ENCODE measurements around the gene DNAJA1. TPM values are rescaled to one million over a fixed set of nuclear protein-coding genes. Genes with fewer than 3 reads are reported as not detected.
A peak's percentile ranks its signal among the peaks of the same experiment; 100 is the strongest.

DNAJA1 gene
- total RNA-seq, 1 donor = 28.3 TPM

- peak; percentile 68 to 89 (median 89) for DNase-seq (ENCODE audit: low read depth in 2 of 3, low spot score in 2 of 3)
These were observed 684 bp downstream of the DNAJA1 start for GRCh38 chr9:33025572-33026342.

DNA sequence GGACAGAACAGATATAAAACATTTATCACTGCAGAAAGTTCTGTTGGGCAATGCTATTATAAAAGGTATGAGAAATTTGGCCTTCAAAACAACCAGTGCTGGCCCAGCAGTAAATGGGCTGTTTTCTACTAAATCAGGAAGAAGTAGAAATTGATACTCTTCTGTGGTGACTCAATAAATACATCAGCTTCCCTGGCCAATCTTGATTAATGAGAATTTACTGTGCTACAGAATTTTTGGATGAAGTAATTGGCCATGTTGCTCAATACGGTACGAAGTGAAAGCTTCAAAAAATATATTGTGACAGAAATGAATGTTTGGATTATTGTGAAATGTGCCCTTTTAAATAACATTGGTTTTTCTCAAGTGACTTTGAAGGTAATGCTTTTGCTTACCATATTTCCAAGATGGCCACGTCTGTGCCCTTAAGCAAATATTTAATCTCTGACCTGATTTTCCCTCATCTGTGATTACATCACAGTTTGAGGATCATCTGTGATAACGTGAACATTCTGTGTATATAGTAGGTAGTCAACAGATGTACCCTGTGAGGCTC is 4.2 kb downstream of the DNAJA1 start:
- no peak for DNase-seq (ENCODE audit: low read depth in 2 of 3, low spot score in 2 of 3)

DNA sequence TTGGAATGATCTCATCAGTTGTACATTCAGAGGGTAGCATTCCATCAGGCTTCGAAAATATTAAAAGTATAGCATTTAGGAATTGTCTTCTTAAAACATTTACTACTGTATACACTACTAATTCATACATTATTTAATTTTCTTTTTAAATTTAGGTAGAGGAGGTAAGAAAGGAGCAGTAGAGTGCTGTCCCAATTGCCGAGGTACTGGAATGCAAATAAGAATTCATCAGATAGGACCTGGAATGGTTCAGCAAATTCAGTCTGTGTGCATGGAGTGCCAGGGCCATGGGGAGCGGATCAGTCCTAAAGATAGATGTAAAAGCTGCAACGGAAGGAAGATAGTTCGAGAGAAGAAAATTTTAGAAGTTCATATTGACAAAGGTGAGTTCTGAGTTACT is 5.2 kb downstream of the DNAJA1 start:
- no peak for DNase-seq (ENCODE audit: low read depth in 2 of 3, low spot score in 2 of 3)

- no peak for DNase-seq (ENCODE audit: low read depth in 2 of 3, low spot score in 2 of 3)
These were observed 7.2 kb downstream of the DNAJA1 start for GRCh38 chr9:33032292-33032691.

GRCh38 chr9:33032865-33033264 is 7.8 kb downstream of the DNAJA1 start:
- DNase-seq (ENCODE audit: low read depth in 2 of 3, low spot score in 2 of 3) = no peak

DNA sequence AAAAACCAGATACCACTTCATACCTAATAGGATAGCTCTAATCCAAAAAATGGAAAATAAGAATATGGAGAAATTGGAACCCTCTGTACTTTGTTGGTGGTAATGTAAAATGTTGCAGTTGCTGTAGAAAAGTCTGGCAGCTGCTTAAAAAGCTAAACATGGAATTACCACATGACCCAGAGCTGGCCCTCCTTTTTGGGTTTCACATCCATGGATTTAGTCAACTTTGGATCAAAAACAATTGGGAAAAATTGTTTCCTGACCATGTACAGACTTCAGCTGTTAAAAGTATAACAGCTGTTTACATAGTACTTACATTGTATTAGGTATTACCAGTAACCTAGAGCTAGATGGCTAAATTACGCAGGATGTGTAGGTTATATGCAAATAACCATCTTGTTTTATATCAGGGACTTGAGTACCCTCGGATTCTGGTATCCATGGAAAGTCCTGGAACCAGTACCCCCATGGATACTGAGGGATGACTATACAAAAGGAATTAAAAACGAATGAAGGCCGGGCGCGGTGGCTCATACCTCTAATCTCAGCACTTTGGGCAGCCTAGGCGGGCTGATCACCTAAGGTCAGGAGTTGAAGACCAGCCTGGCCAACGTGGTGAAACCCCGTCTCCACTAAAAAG is 15.8 kb downstream of the DNAJA1 start:
- DNase-seq (ENCODE audit: low read depth in 2 of 3, low spot score in 2 of 3) = no peak

- DNase-seq (ENCODE audit: low read depth in 2 of 3, low spot score in 2 of 3) = no peak
These were observed 16.5 kb downstream of the DNAJA1 start for GRCh38 chr9:33041432-33042188.

GRCh38 chr9:33042473-33042872 is 17.4 kb downstream of the DNAJA1 start:
- DNase-seq (ENCODE audit: low read depth in 2 of 3, low spot score in 2 of 3) = no peak

DNA sequence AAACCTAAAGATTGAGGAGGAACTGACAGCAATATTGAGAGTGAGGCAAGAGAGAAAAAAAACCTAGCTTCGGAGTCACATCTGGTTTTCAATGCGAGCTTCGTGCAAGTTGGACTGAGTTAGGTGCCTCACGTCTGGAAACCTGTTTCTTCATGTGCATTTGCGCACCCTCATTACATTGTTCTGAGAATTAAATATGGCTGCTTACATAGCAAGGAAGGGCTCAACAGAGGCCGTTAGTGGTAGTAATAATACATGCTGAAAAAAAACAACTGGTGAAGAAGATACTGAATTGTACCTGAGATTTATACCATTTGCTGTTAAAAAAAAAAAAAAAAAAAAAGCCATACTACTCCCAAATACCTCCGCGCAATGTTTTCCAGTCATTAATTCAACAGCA is 18.6 kb downstream of the DNAJA1 start:
- DNase-seq (ENCODE audit: low read depth in 2 of 3, low spot score in 2 of 3) = no peak

DNA sequence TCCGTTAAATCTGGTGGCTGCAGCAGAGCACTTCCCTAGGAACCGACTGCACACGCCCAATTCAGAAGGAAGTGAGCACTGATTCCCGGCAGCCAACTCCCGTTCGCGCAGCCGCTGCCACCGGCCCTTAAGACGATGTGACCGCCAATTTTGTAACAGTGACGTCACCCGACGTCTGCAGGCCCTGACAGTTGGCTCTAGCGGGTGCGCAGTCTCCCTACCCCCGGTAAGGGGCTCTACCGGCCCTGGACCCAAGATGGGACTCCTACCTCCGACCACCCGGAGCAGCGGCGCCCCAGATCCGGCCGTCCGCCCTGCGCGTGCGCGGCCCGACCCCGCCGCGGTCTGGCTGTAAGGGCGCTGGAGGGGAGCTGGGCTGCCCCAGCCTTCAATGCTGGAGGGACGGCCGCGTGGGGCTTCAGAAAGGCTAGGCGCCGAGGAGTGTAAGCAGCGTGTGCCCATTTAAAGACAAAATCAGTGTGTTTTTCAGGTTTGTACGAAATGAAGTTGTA is 19.1 kb downstream of the DNAJA1 start:
- DNase-seq (ENCODE audit: low read depth in 2 of 3, low spot score in 2 of 3) = peak; percentile 50 to 95 (median 90)

- no peak for DNase-seq (ENCODE audit: low read depth in 2 of 3, low spot score in 2 of 3)
These were observed 19.7 kb downstream of the DNAJA1 start for GRCh38 chr9:33044677-33045282.

DNA sequence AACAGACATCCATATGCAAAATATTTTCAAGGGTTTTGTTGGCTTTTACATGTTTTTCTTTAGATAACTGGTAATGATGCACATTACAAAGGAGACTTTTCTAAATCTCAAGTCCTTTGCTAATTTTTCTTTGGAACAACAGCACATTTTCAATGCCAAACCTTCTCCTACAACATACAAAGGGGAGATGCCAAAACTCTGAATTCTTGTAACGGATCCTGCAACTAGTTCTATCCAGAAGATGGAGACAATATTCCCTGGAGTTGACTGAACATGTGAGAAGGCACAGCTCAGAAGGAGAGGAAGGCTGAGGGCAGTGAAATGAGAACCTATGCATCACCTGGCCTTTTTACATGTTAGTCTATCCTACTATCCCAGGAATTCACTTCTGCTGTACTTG is 21.0 kb downstream of the DNAJA1 start:
- DNase-seq (ENCODE audit: low read depth in 2 of 3, low spot score in 2 of 3) = no peak

GRCh38 chr9:33048054-33048465 is 23.0 kb downstream of the DNAJA1 start:
- no peak for DNase-seq (ENCODE audit: low read depth in 2 of 3, low spot score in 2 of 3)

DNA sequence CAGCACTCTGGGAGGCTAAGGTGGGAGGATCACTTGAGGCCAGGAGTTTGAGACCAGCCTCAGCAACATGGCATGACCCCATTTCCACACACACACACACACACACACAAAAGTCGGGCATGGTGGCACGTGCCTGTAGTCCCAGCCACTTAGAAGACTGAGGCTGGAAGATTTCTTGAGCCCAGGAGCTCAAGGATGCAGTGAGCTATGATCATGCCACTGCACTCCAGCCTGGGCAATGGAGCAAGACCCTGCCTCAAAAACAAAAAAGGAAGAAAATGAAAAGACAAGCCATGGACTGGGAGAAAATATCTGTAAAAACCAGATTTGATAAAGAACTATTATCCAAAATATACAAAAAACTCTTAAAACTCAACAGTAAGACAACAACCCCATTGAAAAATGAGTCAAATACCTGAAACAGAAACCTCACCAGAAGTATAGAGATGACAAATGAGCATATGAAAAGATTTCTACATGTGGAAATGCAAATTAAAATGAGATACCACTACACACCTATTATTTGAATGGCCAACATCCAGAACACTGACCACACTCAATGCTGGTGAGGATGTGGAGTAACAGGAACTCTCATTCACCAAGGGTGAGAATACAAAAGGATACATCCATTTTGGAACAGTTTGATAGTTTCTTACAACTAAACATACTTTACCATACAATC is 24.7 kb downstream of the DNAJA1 start:
- DNase-seq (ENCODE audit: low read depth in 2 of 3, low spot score in 2 of 3) = no peak

DNA sequence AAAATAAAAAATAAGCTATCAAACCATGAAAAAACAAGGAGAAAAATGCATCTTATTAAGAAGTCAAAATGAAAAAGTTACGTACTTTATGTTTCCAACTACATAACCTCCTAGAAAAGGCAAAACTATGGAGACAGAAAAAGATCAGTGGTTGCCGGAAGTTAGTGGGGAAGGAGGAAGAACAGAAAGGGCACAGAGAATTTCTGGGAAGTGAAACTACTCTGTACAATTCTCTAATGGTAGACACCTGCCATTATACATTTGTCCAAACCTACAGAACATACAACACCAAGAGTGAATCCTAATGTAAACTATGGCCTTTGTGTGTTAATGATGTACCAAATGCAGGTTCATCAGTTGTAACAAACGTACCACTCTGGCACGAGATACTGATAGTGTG is 26.1 kb downstream of the DNAJA1 start:
- DNase-seq (ENCODE audit: low read depth in 2 of 3, low spot score in 2 of 3) = no peak

GRCh38 chr9:33065157-33066076 is 40.3 kb downstream of the DNAJA1 start:
- DNase-seq (ENCODE audit: low read depth in 2 of 3, low spot score in 2 of 3) = no peak

DNA sequence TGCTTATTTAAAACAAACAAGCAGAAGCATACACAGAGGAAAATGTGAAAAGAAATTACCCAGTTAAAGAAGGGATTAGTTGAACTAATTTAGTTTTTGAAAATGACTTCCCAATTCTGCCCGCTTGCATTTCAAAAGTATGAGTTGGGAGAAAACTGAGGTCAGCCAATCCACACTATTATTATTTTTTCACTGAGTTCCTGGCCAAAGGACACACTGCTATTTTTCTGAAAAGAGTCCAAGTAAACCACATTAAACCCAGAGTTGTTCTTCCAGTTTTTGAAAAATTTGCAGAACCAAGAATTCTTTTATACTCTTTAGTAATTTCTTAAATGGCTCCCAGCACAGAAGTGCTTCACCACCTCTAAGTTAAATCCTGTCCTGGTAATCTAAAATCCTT is 43.9 kb downstream of the DNAJA1 start:
- no peak for DNase-seq (ENCODE audit: low read depth in 2 of 3, low spot score in 2 of 3)

DNA sequence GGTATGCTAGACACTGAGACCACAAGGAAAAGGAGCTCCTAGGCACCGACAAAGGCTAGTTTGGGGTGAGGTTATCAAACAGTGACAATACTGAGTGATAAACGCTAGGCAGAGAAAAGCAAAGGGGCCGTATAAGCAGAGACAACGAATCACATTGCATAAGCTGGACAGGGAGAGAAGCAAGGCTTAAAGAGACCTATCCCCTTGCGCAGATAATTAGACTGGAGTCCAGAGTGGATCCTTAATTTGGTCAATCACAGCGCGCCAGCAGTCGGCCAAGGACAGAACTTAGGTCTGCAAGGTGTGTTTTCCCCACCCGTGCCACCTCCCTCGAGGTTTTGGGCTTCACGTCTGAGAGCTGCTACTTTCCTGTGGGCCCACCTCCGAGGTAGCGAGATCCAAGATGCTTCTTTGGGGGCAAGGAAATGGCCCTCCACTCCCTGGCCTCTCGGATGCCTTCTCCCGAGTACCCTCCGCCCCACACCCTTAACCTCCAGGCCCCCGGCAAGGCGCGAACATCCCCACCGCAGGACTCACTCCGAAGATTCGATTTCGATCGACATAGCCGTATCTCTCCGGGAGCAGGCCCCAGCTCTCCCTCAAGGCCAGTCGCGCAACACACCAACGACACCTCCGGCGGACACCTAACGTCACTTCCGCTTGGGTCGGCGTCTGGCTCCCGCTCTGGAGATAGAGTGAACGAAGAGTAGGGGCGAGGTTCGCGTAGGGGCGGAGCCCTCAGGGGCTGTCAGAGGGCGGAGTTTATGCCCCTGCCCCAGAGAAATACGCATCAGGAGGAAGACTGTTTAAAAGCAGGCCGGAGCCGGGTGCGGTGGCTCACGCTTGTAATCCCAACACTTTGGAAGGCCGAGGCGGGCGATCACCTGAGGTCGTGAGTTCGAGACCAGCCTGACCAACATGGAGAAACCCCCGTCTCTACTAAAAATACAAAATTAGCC is 51.3 kb downstream of the DNAJA1 start, which contains the start of gene SMU1:
Gene SMU1, minus strand, starts transcription at position 629 of the 959 bp plus-strand sequence. Its CDS starts 66 bp downstream, at position 563.
- peak; percentile 88 to 99 (median 98) for DNase-seq (ENCODE audit: low read depth in 2 of 3, low spot score in 2 of 3)

Data from hematopoietic multipotent progenitor cell (in vitro differentiated cells).